H1 (cell line): Measurements from ENCODE around the gene SYNDIG1. TPM values are rescaled to one million over a fixed set of nuclear protein-coding genes. Genes with fewer than 3 reads are reported as not detected.

ENCODE experiments used
- BCL11A ChIP-seq, 2 experiments: IDR thresholded peaks; one replicate each; pipeline ENCODE4 v1.6.1; 2011; ENCODE audit warnings: low read depth in 2 of 2, low read length in 2 of 2, mild to moderate bottlenecking in 2 of 2
- CBX5 ChIP-seq: fragments of 300-800, 300-1000 bp; sonication (generic); IDR thresholded peaks from 2 replicates; pipeline ENCODE4 v1.7.1; 2016; ENCODE audit warnings: antibody characterized with exemption, low read length, low read depth
- CHD2 ChIP-seq: IDR thresholded peaks from 2 replicates; pipeline ENCODE4 v1.6.1; 2012; ENCODE audit warnings: low read length, improper control_type of control experiment
- SAP30 ChIP-seq: fragments of 300-600 bp; sonication (generic); IDR thresholded peaks from 2 replicates; pipeline ENCODE4 v1.7.1; 2012; ENCODE audit warnings: low read length, moderate library complexity, mild to moderate bottlenecking, inconsistent platforms; ENCODE audit not compliant: insufficient read depth, insufficient replicate concordance
- SP4 ChIP-seq: IDR thresholded peaks from 2 replicates; pipeline ENCODE4 v1.6.1; 2012; ENCODE audit warnings: low read length, inconsistent platforms
- SRF ChIP-seq: IDR thresholded peaks from 2 replicates; pipeline ENCODE4 v1.6.1; 2011; ENCODE audit warnings: mild to moderate bottlenecking, low read depth, low read length, moderate library complexity
- polyA plus RNA-seq, 7 experiments: library from polyadenylated mRNA; depleted of rRNA in 3 of 7; stranded (reverse) in 5 of 7; unstranded in 2 of 7; fragments of >200 nt in 5 of 7; fragments of 200-250 nt in 2 of 7; gene quantifications; 1 replicate in 5 of 7; 2 replicates in 1 of 7; 4 replicates in 1 of 7; pipeline versions ENCODE4 v1.2.1 to v1.2.3, GENCODE V29; 2011 to 2013; ENCODE audit warnings: missing spikeins in 2 of 7, mixed read lengths in 2 of 7
- total RNA-seq: library from RNA; stranded (reverse); fragmentation: NEBNext Ultra II Directional; extraction: Animal tissue kit (Norgen Biotek cat#: 25700); gene quantifications from 2 replicates; pipeline ENCODE4 v1.2.1, GENCODE V29; 2021
- TF ChIP-seq, protein P1 (sequence below), 3 experiments: IDR thresholded peaks; 1 replicate in 2 of 3; 2 replicates in 1 of 3; pipeline versions ENCODE4 v1.5.1 to v1.6.1; 2011; ENCODE audit warnings: low read length in 3 of 3, mild to moderate bottlenecking in 3 of 3, inconsistent platforms in 2 of 3, low read depth in 1 of 3, moderate library complexity in 1 of 3; ENCODE audit not compliant: insufficient read depth in 1 of 3; ENCODE audit errors: control extremely low read depth in 1 of 3

The SYNDIG1 gene
- total and polyA plus RNA-seq, 2 of the 8 experiments (the other 6 are each of a cell fraction or from before 2014, with no cell fraction given), result 6.5 to 7.8 TPM

DNA sequence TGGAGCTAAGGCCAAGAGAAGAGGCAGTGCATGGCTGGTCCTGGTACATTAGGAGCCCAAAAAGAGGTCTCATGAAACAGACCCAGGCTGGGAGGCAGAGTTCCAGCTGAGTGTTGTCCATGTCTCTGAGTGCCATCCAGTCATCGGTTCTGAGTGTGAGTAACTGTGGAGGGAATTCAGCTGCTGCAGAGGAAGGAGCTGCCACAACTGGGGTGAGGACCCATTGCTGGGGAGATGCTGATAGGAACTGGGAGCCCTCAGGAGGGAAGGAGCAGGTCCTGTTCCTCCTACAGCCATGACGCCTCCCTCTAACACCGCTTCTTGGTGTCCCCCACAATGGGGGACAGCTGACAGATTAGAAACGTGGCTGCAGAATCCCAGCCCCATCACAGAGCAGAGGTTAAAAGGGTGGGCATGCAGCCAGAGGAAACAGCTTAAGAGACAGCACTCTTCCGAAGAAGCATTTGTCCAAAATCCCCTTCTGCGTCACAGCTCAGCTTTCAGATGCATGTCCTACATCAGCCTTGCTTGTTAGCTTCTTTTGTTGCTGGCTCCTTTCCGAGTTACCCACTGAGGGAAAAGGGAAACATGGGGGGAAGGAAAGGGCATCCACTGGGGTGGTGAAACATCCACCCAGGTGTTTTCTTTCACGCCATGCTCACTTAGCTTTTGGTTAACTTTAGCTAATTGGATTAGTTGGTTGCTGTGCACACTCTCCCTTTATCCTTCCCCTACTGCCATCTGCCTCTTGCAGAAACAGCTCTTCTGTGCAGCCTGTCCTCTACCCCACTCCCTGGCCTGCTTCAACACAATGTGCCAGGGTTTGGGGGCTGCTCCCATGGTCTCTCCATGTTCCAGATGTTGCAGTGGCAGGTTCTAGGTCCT lies 239.2 kb downstream of the SYNDIG1 start (continued):
- TF ChIP-seq, protein P1, sequence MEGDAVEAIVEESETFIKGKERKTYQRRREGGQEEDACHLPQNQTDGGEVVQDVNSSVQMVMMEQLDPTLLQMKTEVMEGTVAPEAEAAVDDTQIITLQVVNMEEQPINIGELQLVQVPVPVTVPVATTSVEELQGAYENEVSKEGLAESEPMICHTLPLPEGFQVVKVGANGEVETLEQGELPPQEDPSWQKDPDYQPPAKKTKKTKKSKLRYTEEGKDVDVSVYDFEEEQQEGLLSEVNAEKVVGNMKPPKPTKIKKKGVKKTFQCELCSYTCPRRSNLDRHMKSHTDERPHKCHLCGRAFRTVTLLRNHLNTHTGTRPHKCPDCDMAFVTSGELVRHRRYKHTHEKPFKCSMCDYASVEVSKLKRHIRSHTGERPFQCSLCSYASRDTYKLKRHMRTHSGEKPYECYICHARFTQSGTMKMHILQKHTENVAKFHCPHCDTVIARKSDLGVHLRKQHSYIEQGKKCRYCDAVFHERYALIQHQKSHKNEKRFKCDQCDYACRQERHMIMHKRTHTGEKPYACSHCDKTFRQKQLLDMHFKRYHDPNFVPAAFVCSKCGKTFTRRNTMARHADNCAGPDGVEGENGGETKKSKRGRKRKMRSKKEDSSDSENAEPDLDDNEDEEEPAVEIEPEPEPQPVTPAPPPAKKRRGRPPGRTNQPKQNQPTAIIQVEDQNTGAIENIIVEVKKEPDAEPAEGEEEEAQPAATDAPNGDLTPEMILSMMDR (IDR thresholded peaks at IDR 0.05; ENCODE audit: control extremely low read depth in 1 of 3, insufficient read depth in 1 of 3, low read depth in 1 of 3, low read length in 3 of 3), result no peak
- TF ChIP-seq BCL11A (IDR thresholded peaks at IDR 0.05; ENCODE audit: low read depth in 2 of 2, low read length in 2 of 2), result no peak
- TF ChIP-seq CHD2, result no peak
- TF ChIP-seq SAP30, result no peak
- TF ChIP-seq SP4, result no peak
- TF ChIP-seq CBX5, result no peak
- TF ChIP-seq SRF, result no peak
